Ovary (tissue), 9 donors: ENCODE data around the gene PMPCA. TPM values are rescaled to one million over a fixed set of nuclear protein-coding genes. Genes with fewer than 3 reads are reported as not detected.

Source experiments
- DNase-seq, 5 donors: peaks; one replicate each; pipeline ENCODE4 v3.0.0-alpha.2; 2019 to 2020
- H3K27ac ChIP-seq, 2 donors: fragments of 200-600 bp; one replicate each; pipeline versions ENCODE4 v1.5.1 to v1.8.0; 2019 to 2022
- H3K27me3 ChIP-seq: fragments of 200-600 bp; one replicate; pipeline ENCODE4 v1.8.0; 2022
- H3K36me3 ChIP-seq: fragments of 200-600 bp; sonication (generic); one replicate; pipeline ENCODE4 v1.5.1; 2019
- H3K4me1 ChIP-seq: one replicate; pipeline ENCODE4 v1.8.1; 2013; ENCODE audit warnings: mild to moderate bottlenecking, moderate library complexity; ENCODE audit not compliant: insufficient read depth
- H3K4me3 ChIP-seq: fragments of 200-600 bp; sonication (generic); one replicate; pipeline ENCODE4 v1.5.1; 2017
- H3K9me3 ChIP-seq, 2 donors: fragments of 200-600 bp in 1 of 2; sonication (generic) in 1 of 2; one replicate each; pipeline versions ENCODE4 v1.5.1 to v1.8.1; 2013 to 2019; ENCODE audit warnings: mild to moderate bottlenecking in 1 of 2, moderate library complexity in 1 of 2
- EP300 ChIP-seq: sonication (generic); formaldehyde crosslinking; IDR thresholded peaks from one replicate; pipeline ENCODE4 v1.6.1; 2017; ENCODE audit warnings: antibody characterized with exemption
- POLR2A ChIP-seq: fragments of 450-650 bp; IDR thresholded peaks from one replicate; pipeline ENCODE4 v1.6.1; 2017; ENCODE audit warnings: antibody characterized with exemption, mild to moderate bottlenecking, moderate library complexity
- WGBS, 3 donors: extraction: QIAGEN DNeasy Blood & Tissue Kit in 1 of 3; methylation state at CpG; one replicate each; pipeline versions ENCODE4 v1.1.5 to v1.1.7; 2013 to 2017; 5-methylcytosine and 5-hydroxymethylcytosine counted together
- intact Hi-C, 4 donors: fragments of 100-400 bp; cut with DNase I; formaldehyde crosslinking; loops; one replicate each; pipeline versions ENCODE4 v1.11.0 to v1.15.1; 2022 to 2023
- polyA plus RNA-seq, 2 donors: library from polyadenylated mRNA; stranded (reverse); fragments of 200-250 nt in 1 of 2; fragments of 350-450 nt in 1 of 2; fragmentation: Illumina TruSeq in 1 of 2; extraction: RNeasy Lipid Tissue Mini Kit (QIAGEN cat#74804) in 1 of 2; gene quantifications; one replicate each; pipeline ENCODE4 v1.2.3, GENCODE V29; 2013 to 2014
- total RNA-seq, 7 donors: library from RNA; depleted of rRNA in 2 of 7; stranded (reverse); fragments of >200 nt in 2 of 7; fragmentation: NEBNext Ultra II Directional in 3 of 7; extraction: Animal tissue kit (Norgen Biotek cat#: 25700) in 3 of 7; gene quantifications; one replicate each; pipeline versions ENCODE4 v1.1.0 to v1.2.4, GENCODE V29; 2016 to 2023
- TF ChIP-seq, protein P1 (sequence below), 3 donors: fragments of 450-650 bp in 2 of 3; fragments of 200-600 bp in 1 of 3; IDR thresholded peaks; one replicate each; pipeline versions ENCODE4 v1.5.1 to v1.8.0; 2016 to 2022; ENCODE audit warnings: antibody characterized with exemption in 3 of 3, mild to moderate bottlenecking in 1 of 3
- donor health status: DM: no; HTN: no; CAD: no; lungs with moderate emphysema.
- donor health status: DM: no; HTN: no; CAD: no.
- donor health status: Bipolar disorder and iron deficiency.
- donor health status: DM: yes; HTN: yes; CAD: no.
- donor health status: DM: no; HTN: no; CAD: no.
- donor health status: DM: yes; HTN: yes; CAD: no.

The PMPCA gene
- total and polyA plus RNA-seq, 9 donors = 18.7 to 82.4 (median 40.1) TPM

DNA sequence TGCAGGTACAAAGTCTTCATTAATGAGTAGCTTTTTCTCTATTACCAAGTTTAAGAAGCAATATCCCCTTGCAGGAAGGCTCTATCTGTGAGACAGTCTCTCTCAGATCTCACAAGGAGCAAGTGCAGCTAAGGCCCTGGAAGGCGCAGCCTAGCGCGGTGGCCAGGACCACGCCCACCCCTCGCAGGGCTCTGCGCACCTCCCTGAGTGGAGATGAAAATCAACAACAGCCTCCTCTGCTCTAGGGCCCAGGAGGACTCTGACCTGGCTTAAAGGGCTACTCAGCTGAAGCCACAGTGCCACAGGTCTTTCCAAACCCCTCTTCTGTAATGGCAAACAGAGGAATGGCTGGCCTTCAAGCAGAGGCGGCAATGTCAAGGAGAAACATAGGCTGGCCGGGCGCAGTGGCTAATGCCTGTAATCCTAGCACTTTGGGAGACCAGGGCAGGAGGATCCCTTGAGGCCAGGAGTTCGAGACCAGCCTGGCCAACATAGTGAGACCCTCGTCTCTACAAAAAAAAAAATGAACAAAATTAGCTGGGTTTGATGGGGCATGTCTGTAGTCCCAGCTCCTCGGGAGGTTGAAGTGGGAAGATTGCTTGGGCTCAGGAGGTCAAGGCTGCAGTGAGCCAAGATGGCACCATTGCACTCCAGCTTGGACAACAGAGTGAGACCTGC, 60.5 kb downstream of the PMPCA start:
- TF ChIP-seq, protein P1, sequence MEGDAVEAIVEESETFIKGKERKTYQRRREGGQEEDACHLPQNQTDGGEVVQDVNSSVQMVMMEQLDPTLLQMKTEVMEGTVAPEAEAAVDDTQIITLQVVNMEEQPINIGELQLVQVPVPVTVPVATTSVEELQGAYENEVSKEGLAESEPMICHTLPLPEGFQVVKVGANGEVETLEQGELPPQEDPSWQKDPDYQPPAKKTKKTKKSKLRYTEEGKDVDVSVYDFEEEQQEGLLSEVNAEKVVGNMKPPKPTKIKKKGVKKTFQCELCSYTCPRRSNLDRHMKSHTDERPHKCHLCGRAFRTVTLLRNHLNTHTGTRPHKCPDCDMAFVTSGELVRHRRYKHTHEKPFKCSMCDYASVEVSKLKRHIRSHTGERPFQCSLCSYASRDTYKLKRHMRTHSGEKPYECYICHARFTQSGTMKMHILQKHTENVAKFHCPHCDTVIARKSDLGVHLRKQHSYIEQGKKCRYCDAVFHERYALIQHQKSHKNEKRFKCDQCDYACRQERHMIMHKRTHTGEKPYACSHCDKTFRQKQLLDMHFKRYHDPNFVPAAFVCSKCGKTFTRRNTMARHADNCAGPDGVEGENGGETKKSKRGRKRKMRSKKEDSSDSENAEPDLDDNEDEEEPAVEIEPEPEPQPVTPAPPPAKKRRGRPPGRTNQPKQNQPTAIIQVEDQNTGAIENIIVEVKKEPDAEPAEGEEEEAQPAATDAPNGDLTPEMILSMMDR (IDR thresholded peaks at IDR 0.05) = no peak
- no peak for TF ChIP-seq POLR2A
- TF ChIP-seq EP300 = no peak
- WGBS, 3 donors = 83 to 85% (median 84%) methylated on average over 12 of the region's 12 CpGs
- H3K36me3 ChIP-seq = no peaks in the 10 kb centered on the region

DNA sequence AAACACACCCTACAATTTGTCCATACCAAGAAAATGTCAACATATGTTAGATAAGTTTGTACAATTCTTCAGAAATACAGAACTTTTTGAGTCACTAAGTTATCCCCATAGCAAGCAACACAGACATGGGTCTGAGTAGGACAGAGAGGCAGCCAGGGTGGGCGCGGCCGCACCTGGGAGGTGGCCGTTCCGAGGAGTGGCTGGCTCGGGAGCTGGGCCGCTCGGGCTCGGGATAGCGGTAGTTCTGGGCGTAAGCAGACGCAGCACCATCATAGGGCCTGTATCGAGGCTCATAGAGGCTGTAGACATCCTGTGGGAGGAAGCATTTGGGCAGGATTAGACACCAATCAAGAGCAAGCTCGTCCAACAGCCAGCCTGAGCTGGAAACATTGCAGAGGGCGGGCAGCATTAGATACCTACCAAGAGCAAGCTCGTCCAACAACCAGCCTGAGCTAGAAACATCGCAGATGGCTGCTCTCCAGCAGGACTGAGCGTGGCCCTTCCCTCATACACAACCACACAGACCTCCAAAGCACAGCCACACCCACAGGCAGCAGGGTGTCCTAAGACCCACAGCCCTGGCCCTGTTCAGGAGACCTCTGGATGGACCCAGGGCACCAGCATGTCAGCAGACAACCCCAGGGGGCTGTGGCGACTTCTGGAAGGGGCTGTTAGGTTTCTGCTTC, 61.5 kb downstream of the PMPCA start:
- TF ChIP-seq POLR2A (no peak), EP300 (no peak)
- TF ChIP-seq, protein P1 (IDR thresholded peaks at IDR 0.05) = no peak

More for the DNA sequence above, 60.5 kb downstream of the PMPCA start:
- Histone ChIP-seq H3K27ac (no peak overlapping the region), H3K4me3 (no peak overlapping the region), H3K27me3 (no peaks in the 10 kb centered on the region), H3K9me3 (no peaks in the 10 kb centered on the region), H3K4me1 (no peaks in the 10 kb centered on the region)
- intact Hi-C loops = no loop called here
- DNase-seq = no peak

GRCh38 chr9:136472640-136473353, 62.3 kb downstream of the PMPCA start:
- no peak overlapping the region for H3K27ac ChIP-seq
- no peak for TF ChIP-seq POLR2A
- H3K4me1 ChIP-seq = no peaks in the 10 kb centered on the region
- H3K36me3 ChIP-seq = no peaks in the 10 kb centered on the region
- no peaks in the 10 kb centered on the region for H3K27me3 ChIP-seq
- no peaks in the 10 kb centered on the region for H3K9me3 ChIP-seq
- intact Hi-C loops = no loop called here
- no peak for DNase-seq
- WGBS, 3 donors = 83 to 88% (median 88%) methylated on average over 28 of the region's 28 CpGs
- no peak overlapping the region for H3K4me3 ChIP-seq

More for the DNA sequence above, 61.5 kb downstream of the PMPCA start:
- Histone ChIP-seq H3K36me3 (no peaks in the 10 kb centered on the region), H3K4me3 (no peak overlapping the region), H3K9me3 (no peaks in the 10 kb centered on the region), H3K27me3 (no peaks in the 10 kb centered on the region), H3K4me1 (no peaks in the 10 kb centered on the region), H3K27ac (no peak overlapping the region)
- DNase-seq = no peak
- WGBS, 3 donors = 90 to 92% (median 91%) methylated on average over 19 of the region's 19 CpGs
- intact Hi-C loops = no loop called here

- no peaks in the 10 kb centered on the region for H3K36me3 ChIP-seq
- H3K27ac ChIP-seq = no peak overlapping the region
- WGBS, 3 donors = 88 to 89% (median 89%) methylated on average over 14 of the region's 14 CpGs
- no peak for TF ChIP-seq POLR2A
- TF ChIP-seq, protein P1 (IDR thresholded peaks at IDR 0.05) = no peak
- TF ChIP-seq EP300 = no peak
- intact Hi-C loops = no loop called here
- no peaks in the 10 kb centered on the region for H3K9me3 ChIP-seq
- no peak for DNase-seq
- H3K4me1 ChIP-seq = no peaks in the 10 kb centered on the region
- no peak overlapping the region for H3K4me3 ChIP-seq
- no peaks in the 10 kb centered on the region for H3K27me3 ChIP-seq
These were observed 62.9 kb downstream of the PMPCA start for GRCh38 chr9:136473354-136473721.

Other genes with a start within 250 kb of the PMPCA start
- gene LHX3, start 205.5 kb upstream of the PMPCA start, total RNA-seq = not detected
- gene LHX3, start 205.5 kb upstream of the PMPCA start, polyA plus RNA-seq = not detected
- 10 to 100 TPM in 3 of 7 donors, 1 to 10 TPM in 4; 7.5 to 14.3 (median 10.0) TPM for gene QSOX2, start 164.8 kb upstream of the PMPCA start, total RNA-seq
- gene QSOX2, start 164.8 kb upstream of the PMPCA start, polyA plus RNA-seq = 1 to 10 TPM; 5.6 to 5.8 TPM
- gene CCDC187, start 106.6 kb upstream of the PMPCA start, total RNA-seq = 10 to 100 TPM in 1 of 7 donors, 1 to 10 TPM in 2, under 1 TPM in 3, not detected in 1; 0.03 to 15.7 (median 1.2) TPM
- gene CCDC187, start 106.6 kb upstream of the PMPCA start, polyA plus RNA-seq = under 1 TPM; 0.02 to 0.05 TPM
- gene GPSM1, start 83.1 kb upstream of the PMPCA start, total RNA-seq = 10 to 100 TPM; 14.1 to 65.4 (median 36.4) TPM
- 10 to 100 TPM in 1 of 2 donors, under 1 TPM in 1; 0.57 to 26.6 TPM for gene GPSM1, start 83.1 kb upstream of the PMPCA start, polyA plus RNA-seq
- gene DNLZ, start 46.9 kb upstream of the PMPCA start, total RNA-seq = 10 to 100 TPM; 14.4 to 33.3 (median 24.2) TPM
- 10 to 100 TPM in 1 of 2 donors, 1 to 10 TPM in 1; 1.8 to 10.3 TPM for gene DNLZ, start 46.9 kb upstream of the PMPCA start, polyA plus RNA-seq
- 1 to 10 TPM in 4 of 7 donors, under 1 TPM in 3; 0.48 to 3.5 (median 1.3) TPM for gene CARD9, start 37.0 kb upstream of the PMPCA start, total RNA-seq
- gene CARD9, start 37.0 kb upstream of the PMPCA start, polyA plus RNA-seq = under 1 TPM in 1 of 2 donors, not detected in 1; 0.61 TPM
- gene SNAPC4, start 10.5 kb upstream of the PMPCA start, total RNA-seq = 1 to 10 TPM; 5.4 to 9.6 (median 8.9) TPM
- 1 to 10 TPM; 3.7 to 7.3 TPM for gene SNAPC4, start 10.5 kb upstream of the PMPCA start, polyA plus RNA-seq
- gene ENTR1, start within 50 bp of the PMPCA start, total RNA-seq = 10 to 100 TPM; 21.3 to 52.5 (median 28.9) TPM
- 10 to 100 TPM; 19.3 to 24.5 TPM for gene ENTR1, start within 50 bp of the PMPCA start, polyA plus RNA-seq
- gene INPP5E, start 29.2 kb downstream of the PMPCA start, total RNA-seq = 10 to 100 TPM; 11.0 to 18.5 (median 15.4) TPM
- gene INPP5E, start 29.2 kb downstream of the PMPCA start, polyA plus RNA-seq = 1 to 10 TPM; 3.4 to 9.7 TPM
- 10 to 100 TPM; 30.0 to 61.4 (median 50.2) TPM for gene SEC16A, start 72.4 kb downstream of the PMPCA start, total RNA-seq
- gene SEC16A, start 72.4 kb downstream of the PMPCA start, polyA plus RNA-seq = 10 to 100 TPM; 27.6 to 37.2 TPM
- gene NOTCH1, start 135.4 kb downstream of the PMPCA start, total RNA-seq = 10 to 100 TPM in 6 of 7 donors, 1 to 10 TPM in 1; 7.3 to 30.9 (median 17.4) TPM
- gene NOTCH1, start 135.4 kb downstream of the PMPCA start, polyA plus RNA-seq = 1 to 10 TPM; 2.5 to 7.8 TPM